ENCODE results near the gene KCND2. TPM values are rescaled to one million over a fixed set of nuclear protein-coding genes. Genes with fewer than 3 reads are reported as not detected.

KCND2 gene
- total RNA-seq, 1 donor from 2014 or later, result 0.46 TPM

GRCh38 chr7:120724955-120725354, 452.0 kb downstream of the KCND2 start:
- peak overlapping the region; percentile 48 for H3K4me3 Mint-ChIP-seq (ENCODE audit: unreplicated experiment)
- TF ChIP-seq CTCF (IDR thresholded peaks at IDR 0.05), result no peak
- DNase-seq (ENCODE audit: extremely low spot score, unreplicated experiment), result no peak

GRCh38 chr7:120725376-120726039, 452.5 kb downstream of the KCND2 start:
- Mint-ChIP-seq H3K27me3 (ENCODE audit: unreplicated experiment) (peaks cover 4% of the 10 kb centered on the region), H3K9me3 (ENCODE audit: unreplicated experiment) (no peaks in the 10 kb centered on the region), H3K36me3 (ENCODE audit: unreplicated experiment) (no peaks in the 10 kb centered on the region), H3K4me1 (ENCODE audit: unreplicated experiment) (peaks cover 31% of the 10 kb centered on the region), H3K27ac (ENCODE audit: unreplicated experiment) (no peak overlapping the region), H3K4me3 (ENCODE audit: unreplicated experiment) (peak overlapping the region; percentile 48)
- no peak for DNase-seq (ENCODE audit: extremely low spot score, unreplicated experiment)
- peak; percentile 74 for TF ChIP-seq CTCF (IDR thresholded peaks at IDR 0.05)

More at GRCh38 chr7:120724955-120725354, 452.0 kb downstream of the KCND2 start:
- Mint-ChIP-seq H3K27me3 (ENCODE audit: unreplicated experiment) (peaks cover 4% of the 10 kb centered on the region), H3K4me1 (ENCODE audit: unreplicated experiment) (peaks cover 31% of the 10 kb centered on the region), H3K27ac (ENCODE audit: unreplicated experiment) (no peak overlapping the region), H3K9me3 (ENCODE audit: unreplicated experiment) (no peaks in the 10 kb centered on the region), H3K36me3 (ENCODE audit: unreplicated experiment) (no peaks in the 10 kb centered on the region)

- Mint-ChIP-seq H3K36me3 (ENCODE audit: unreplicated experiment) (no peaks in the 10 kb centered on the region), H3K27ac (ENCODE audit: unreplicated experiment) (no peak overlapping the region), H3K27me3 (ENCODE audit: unreplicated experiment) (peaks cover 4% of the 10 kb centered on the region), H3K9me3 (ENCODE audit: unreplicated experiment) (peaks cover 6% of the 10 kb centered on the region), H3K4me1 (ENCODE audit: unreplicated experiment) (peaks cover 36% of the 10 kb centered on the region), H3K4me3 (ENCODE audit: unreplicated experiment) (no peak overlapping the region)
- no peak for TF ChIP-seq CTCF (IDR thresholded peaks at IDR 0.05)
- DNase-seq (ENCODE audit: extremely low spot score, unreplicated experiment), result no peak
Observed at GRCh38 chr7:120729245-120729644, 456.3 kb downstream of the KCND2 start.

- DNase-seq (ENCODE audit: extremely low spot score, unreplicated experiment), result no peak
- Mint-ChIP-seq H3K27me3 (ENCODE audit: unreplicated experiment) (peaks cover 4% of the 10 kb centered on the region), H3K4me3 (ENCODE audit: unreplicated experiment) (no peak overlapping the region), H3K9me3 (ENCODE audit: unreplicated experiment) (peaks cover 6% of the 10 kb centered on the region), H3K36me3 (ENCODE audit: unreplicated experiment) (no peaks in the 10 kb centered on the region), H3K4me1 (ENCODE audit: unreplicated experiment) (peaks cover 41% of the 10 kb centered on the region), H3K27ac (ENCODE audit: unreplicated experiment) (no peak overlapping the region)
- TF ChIP-seq CTCF (IDR thresholded peaks at IDR 0.05), result no peak
Observed at GRCh38 chr7:120731271-120731670, 458.3 kb downstream of the KCND2 start.

DNA sequence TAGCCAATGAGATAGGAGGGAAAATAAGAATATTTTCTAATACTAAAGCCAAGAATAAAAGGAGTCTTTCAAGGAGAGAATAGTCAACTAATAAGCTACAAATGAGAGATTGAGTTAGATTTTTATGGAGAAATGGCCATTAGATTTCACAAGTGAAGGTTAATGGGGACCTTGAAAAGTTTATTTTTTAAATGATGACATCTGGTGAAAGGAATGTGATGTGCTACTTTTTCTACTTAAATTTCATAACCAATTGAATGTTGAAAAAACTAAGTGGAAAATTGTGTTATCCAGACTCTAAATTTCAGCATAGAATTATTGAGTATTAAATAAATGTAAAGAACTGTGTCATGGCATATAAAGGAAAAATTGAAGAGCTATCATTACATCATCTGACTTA, 459.3 kb downstream of the KCND2 start:
- Mint-ChIP-seq H3K9me3 (ENCODE audit: unreplicated experiment) (peaks cover 6% of the 10 kb centered on the region), H3K36me3 (ENCODE audit: unreplicated experiment) (no peaks in the 10 kb centered on the region), H3K27ac (ENCODE audit: unreplicated experiment) (no peak overlapping the region), H3K4me1 (ENCODE audit: unreplicated experiment) (peaks cover 42% of the 10 kb centered on the region), H3K27me3 (ENCODE audit: unreplicated experiment) (no peaks in the 10 kb centered on the region), H3K4me3 (ENCODE audit: unreplicated experiment) (no peak overlapping the region)
- TF ChIP-seq CTCF (IDR thresholded peaks at IDR 0.05), result no peak
- DNase-seq (ENCODE audit: extremely low spot score, unreplicated experiment), result no peak

Measured in osteocyte (in vitro differentiated cells).